ENCODE data around the gene SH3GLB1. TPM values are rescaled to one million over a fixed set of nuclear protein-coding genes. Genes with fewer than 3 reads are reported as not detected.

Gene SH3GLB1
- total RNA-seq, 2 experiments from 2014 or later: 46.1 to 47.3 TPM

DNA sequence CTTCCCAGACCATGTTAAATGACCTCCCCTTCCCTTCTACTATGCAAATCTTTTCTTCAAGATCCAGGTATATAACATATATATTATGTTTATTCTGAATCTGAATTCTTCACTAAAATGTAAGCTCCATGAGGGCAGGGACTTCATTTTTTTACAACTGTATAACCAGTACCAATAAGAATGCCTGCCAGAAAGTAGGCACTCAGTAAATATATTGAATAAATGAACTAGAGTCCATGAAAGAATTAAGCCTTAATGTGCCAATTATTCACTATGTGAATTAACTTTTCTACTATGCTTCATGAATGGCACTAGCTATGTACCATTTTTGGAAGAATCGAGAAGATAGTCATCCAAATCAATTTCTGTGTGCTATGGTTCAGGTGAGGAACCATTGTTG lies 60.1 kb downstream of the SH3GLB1 start:
- Mint-ChIP-seq H3K4me3 (no peak overlapping the region), H3K27ac (no peak overlapping the region), H3K36me3 (ENCODE audit: low read depth) (no peaks in the 10 kb centered on the region), H3K27me3 (peaks cover 3% of the 10 kb centered on the region), H3K9me3 (peaks cover 9% of the 10 kb centered on the region), H3K4me1 (ENCODE audit: low read depth) (no peaks in the 10 kb centered on the region)
- TF ChIP-seq, protein P1, sequence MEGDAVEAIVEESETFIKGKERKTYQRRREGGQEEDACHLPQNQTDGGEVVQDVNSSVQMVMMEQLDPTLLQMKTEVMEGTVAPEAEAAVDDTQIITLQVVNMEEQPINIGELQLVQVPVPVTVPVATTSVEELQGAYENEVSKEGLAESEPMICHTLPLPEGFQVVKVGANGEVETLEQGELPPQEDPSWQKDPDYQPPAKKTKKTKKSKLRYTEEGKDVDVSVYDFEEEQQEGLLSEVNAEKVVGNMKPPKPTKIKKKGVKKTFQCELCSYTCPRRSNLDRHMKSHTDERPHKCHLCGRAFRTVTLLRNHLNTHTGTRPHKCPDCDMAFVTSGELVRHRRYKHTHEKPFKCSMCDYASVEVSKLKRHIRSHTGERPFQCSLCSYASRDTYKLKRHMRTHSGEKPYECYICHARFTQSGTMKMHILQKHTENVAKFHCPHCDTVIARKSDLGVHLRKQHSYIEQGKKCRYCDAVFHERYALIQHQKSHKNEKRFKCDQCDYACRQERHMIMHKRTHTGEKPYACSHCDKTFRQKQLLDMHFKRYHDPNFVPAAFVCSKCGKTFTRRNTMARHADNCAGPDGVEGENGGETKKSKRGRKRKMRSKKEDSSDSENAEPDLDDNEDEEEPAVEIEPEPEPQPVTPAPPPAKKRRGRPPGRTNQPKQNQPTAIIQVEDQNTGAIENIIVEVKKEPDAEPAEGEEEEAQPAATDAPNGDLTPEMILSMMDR (IDR thresholded peaks at IDR 0.05): no peak
- DNase-seq (no peak), ATAC-seq (no peak)
- ChIA-PET CTCF (no interaction called here), POLR2A (no interaction called here)
- intact Hi-C loops (cut with micrococcal nuclease): loop anchor here (10.0 kb wide), 1 partner anchor 60 kb away; the partner anchor contains the start of gene SH3GLB1

- no peaks in the 10 kb centered on the region for H3K36me3 Mint-ChIP-seq (ENCODE audit: low read depth)
- DNase-seq (no peak), ATAC-seq (no peak)
- intact Hi-C loops (cut with micrococcal nuclease): loop anchor here (10.0 kb wide), 1 partner anchor 60 kb away; the partner anchor contains the start of gene SH3GLB1
- CTCF ChIA-PET: no interaction called here
- POLR2A ChIA-PET: no interaction called here
- TF ChIP-seq, protein P1 (IDR thresholded peaks at IDR 0.05): no peak
- H3K4me3 Mint-ChIP-seq: no peak overlapping the region
- H3K27ac Mint-ChIP-seq: no peak overlapping the region
- H3K27me3 Mint-ChIP-seq: peaks cover 2% of the 10 kb centered on the region
- no peaks in the 10 kb centered on the region for H3K4me1 Mint-ChIP-seq (ENCODE audit: low read depth)
- H3K9me3 Mint-ChIP-seq: peaks cover 7% of the 10 kb centered on the region
Measured at GRCh38 chr1:86765073-86765472, 60.7 kb downstream of the SH3GLB1 start.

- no peaks in the 10 kb centered on the region for H3K36me3 Mint-ChIP-seq (ENCODE audit: low read depth)
- peaks cover 7% of the 10 kb centered on the region for H3K9me3 Mint-ChIP-seq
- intact Hi-C loops (cut with micrococcal nuclease): loop anchor here (10.0 kb wide), 1 partner anchor 61 kb away; the partner anchor contains the start of gene SH3GLB1
- H3K4me3 Mint-ChIP-seq: no peak overlapping the region
- no peak overlapping the region for H3K27ac Mint-ChIP-seq
- DNase-seq: no peak
- peaks cover 2% of the 10 kb centered on the region for H3K27me3 Mint-ChIP-seq
- TF ChIP-seq, protein P1 (IDR thresholded peaks at IDR 0.05): no peak
- POLR2A ChIA-PET: no interaction called here
- ATAC-seq: no peak
- no peaks in the 10 kb centered on the region for H3K4me1 Mint-ChIP-seq (ENCODE audit: low read depth)
- CTCF ChIA-PET: no interaction called here
Measured at GRCh38 chr1:86765674-86766073, 61.3 kb downstream of the SH3GLB1 start.

GRCh38 chr1:86768554-86768953 lies 64.2 kb downstream of the SH3GLB1 start:
- ChIA-PET POLR2A (no interaction called here), CTCF (interaction anchor here (0.9 to 1.4 kb wide), 2 partner anchors 15 to 57 kb away, joined by 3 to 5 read pairs; no protein-coding TSS in a partner anchor)
- intact Hi-C loops (cut with micrococcal nuclease): loop anchor here (10.0 kb wide), 1 partner anchor 64 kb away; the partner anchor contains the start of gene SH3GLB1
- H3K36me3 Mint-ChIP-seq (ENCODE audit: low read depth): no peaks in the 10 kb centered on the region
- no peak overlapping the region for H3K27ac Mint-ChIP-seq
- H3K27me3 Mint-ChIP-seq: no peaks in the 10 kb centered on the region
- H3K9me3 Mint-ChIP-seq: peaks cover 7% of the 10 kb centered on the region
- no peak overlapping the region for H3K4me3 Mint-ChIP-seq
- DNase-seq (no peak), ATAC-seq (no peak)
- TF ChIP-seq, protein P1 (IDR thresholded peaks at IDR 0.05): no peak
- H3K4me1 Mint-ChIP-seq (ENCODE audit: low read depth): peaks cover 8% of the 10 kb centered on the region

DNA sequence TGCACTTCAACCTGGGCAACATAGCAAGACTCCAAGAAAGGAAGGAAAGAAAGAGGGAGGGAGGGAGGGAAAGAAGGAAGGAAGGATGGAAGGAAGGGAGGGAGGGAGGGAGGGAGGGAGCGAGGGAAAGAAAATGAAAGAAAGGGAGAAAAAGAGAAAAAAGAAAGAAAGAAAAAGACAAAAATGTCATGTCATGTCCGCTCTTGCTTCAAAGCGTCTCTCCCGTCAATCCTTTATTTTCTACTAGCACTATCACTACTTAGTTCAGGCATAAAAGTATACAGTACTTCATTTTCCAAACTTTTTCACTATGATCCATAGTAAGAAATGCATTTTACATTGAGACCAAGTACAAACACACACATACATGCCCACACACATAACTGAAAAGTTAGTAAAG lies 64.7 kb downstream of the SH3GLB1 start:
- ATAC-seq (no peak), DNase-seq (no peak)
- Mint-ChIP-seq H3K27ac (no peak overlapping the region), H3K36me3 (ENCODE audit: low read depth) (no peaks in the 10 kb centered on the region), H3K4me3 (no peak overlapping the region), H3K4me1 (ENCODE audit: low read depth) (peaks cover 13% of the 10 kb centered on the region), H3K27me3 (no peaks in the 10 kb centered on the region), H3K9me3 (peaks cover 7% of the 10 kb centered on the region)
- ChIA-PET CTCF (no interaction called here), POLR2A (no interaction called here)
- intact Hi-C loops (cut with micrococcal nuclease): loop anchor here (10.0 kb wide), 1 partner anchor 64 kb away; the partner anchor contains the start of gene SH3GLB1
- TF ChIP-seq, protein P1 (IDR thresholded peaks at IDR 0.05): no peak
